Erythroblast (primary cell): ENCODE data around the gene XRCC5.

Experiments
- GATA1 ChIP-seq: IDR thresholded peaks from 2 replicates; pipeline ENCODE4 v1.6.1; 2011; ENCODE audit warnings: low read depth, mild to moderate bottlenecking, control low read depth, low read length, moderate library complexity
- POLR2A ChIP-seq: IDR thresholded peaks from 2 replicates; pipeline ENCODE4 v1.6.1; 2011; ENCODE audit warnings: mild to moderate bottlenecking, low read length

DNA sequence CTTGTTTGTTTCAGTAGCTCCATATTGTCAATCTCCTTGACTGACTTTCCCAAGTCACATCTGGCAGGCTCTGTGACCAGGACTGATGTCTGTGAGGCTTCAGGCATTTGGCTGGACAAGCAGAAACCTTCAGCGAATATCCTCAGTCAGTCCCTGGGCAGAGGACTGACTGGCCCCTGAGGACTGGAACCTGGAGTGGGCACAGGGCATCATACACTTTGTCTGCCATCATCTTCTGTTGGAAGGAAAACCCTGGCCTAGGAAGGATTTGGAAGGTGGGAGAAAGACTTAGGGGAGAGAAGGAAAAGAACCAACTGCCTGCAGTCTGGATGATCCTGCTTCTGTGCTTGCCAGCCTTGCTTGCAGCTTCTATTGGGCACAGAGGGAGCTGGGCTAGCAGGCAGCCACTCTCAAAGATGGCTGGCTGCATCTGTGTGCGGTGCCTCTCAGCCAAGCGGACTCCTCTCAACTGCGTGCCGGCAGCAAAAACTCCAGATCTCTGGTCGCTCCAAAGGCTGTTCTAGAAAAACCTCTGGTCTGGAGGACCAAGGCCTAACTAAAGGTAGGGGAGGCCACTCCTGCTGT lies 136.3 kb downstream of the XRCC5 start:
- TF ChIP-seq POLR2A (no peak), GATA1 (no peak)
